ENCODE measurements around the gene ARHGAP10. TPM values are rescaled to one million over a fixed set of nuclear protein-coding genes. Genes with fewer than 3 reads are reported as not detected.
"Not testable (repeated sequence)": the region's sequence is repeated elsewhere in the genome, so short reads cannot be mapped to it uniquely, and the experiment has no call there.

ARHGAP10 gene
- total RNA-seq, 2 experiments from 2014 or later = 7.1 to 8.0 TPM

GRCh38 chr4:148000038-148000437, 268.1 kb downstream of the ARHGAP10 start:
- H3K27me3 Mint-ChIP-seq; DNase-seq; POLR2A ChIA-PET; H3K4me1 Mint-ChIP-seq (ENCODE audit: low read depth); H3K4me3 Mint-ChIP-seq; intact Hi-C loops (cut with micrococcal nuclease); H3K27ac Mint-ChIP-seq: not testable (repeated sequence)
- CTCF ChIA-PET = interaction anchor here (0.6 kb wide), 1 partner anchor 1915 kb away, joined by 3 read pairs; no protein-coding TSS in a partner anchor
- peaks cover 15% of the 10 kb centered on the region for H3K9me3 Mint-ChIP-seq
- peaks cover 12% of the 10 kb centered on the region for H3K36me3 Mint-ChIP-seq

GRCh38 chr4:148004228-148004857, 272.5 kb downstream of the ARHGAP10 start:
- no peak overlapping the region for H3K27ac Mint-ChIP-seq
- no peaks in the 10 kb centered on the region for H3K27me3 Mint-ChIP-seq
- no peak overlapping the region for H3K4me3 Mint-ChIP-seq
- peaks cover 10% of the 10 kb centered on the region for H3K36me3 Mint-ChIP-seq
- peaks cover 14% of the 10 kb centered on the region for H3K9me3 Mint-ChIP-seq
- H3K4me1 Mint-ChIP-seq (ENCODE audit: low read depth) = peaks cover 7% of the 10 kb centered on the region
- intact Hi-C loops (cut with micrococcal nuclease) = no loop called here
- DNase-seq = no peak
- CTCF ChIA-PET = interaction anchor here (0.7 kb wide), 1 partner anchor 1757 kb away, joined by 3 read pairs; no protein-coding TSS in a partner anchor
- POLR2A ChIA-PET = no interaction called here

- ChIA-PET POLR2A (no interaction called here), CTCF (no interaction called here)
- intact Hi-C loops (cut with micrococcal nuclease) = no loop called here
- H3K4me3 Mint-ChIP-seq = no peak overlapping the region
- peaks cover 2% of the 10 kb centered on the region for H3K36me3 Mint-ChIP-seq
- DNase-seq = no peak
- H3K9me3 Mint-ChIP-seq = peaks cover 2% of the 10 kb centered on the region
- H3K4me1 Mint-ChIP-seq (ENCODE audit: low read depth) = peaks cover 7% of the 10 kb centered on the region
- H3K27me3 Mint-ChIP-seq = no peaks in the 10 kb centered on the region
- H3K27ac Mint-ChIP-seq = no peak overlapping the region
Measured at GRCh38 chr4:148006001-148006400, 274.1 kb downstream of the ARHGAP10 start.

- H3K9me3 Mint-ChIP-seq = peaks cover 5% of the 10 kb centered on the region
- no peak overlapping the region for H3K4me3 Mint-ChIP-seq
- no peak overlapping the region for H3K27ac Mint-ChIP-seq
- H3K4me1 Mint-ChIP-seq (ENCODE audit: low read depth) = peaks cover 7% of the 10 kb centered on the region
- peaks cover 3% of the 10 kb centered on the region for H3K36me3 Mint-ChIP-seq
- H3K27me3 Mint-ChIP-seq = no peaks in the 10 kb centered on the region
- no peak for DNase-seq
- ChIA-PET POLR2A (no interaction called here), CTCF (interaction anchor here (2.0 kb wide), 1 partner anchor 23 kb away, joined by 5 read pairs; no protein-coding TSS in a partner anchor)
- intact Hi-C loops (cut with micrococcal nuclease) = no loop called here
Measured at GRCh38 chr4:148007314-148007760, 275.4 kb downstream of the ARHGAP10 start.

- intact Hi-C loops (cut with micrococcal nuclease) = no loop called here
- no peaks in the 10 kb centered on the region for H3K27me3 Mint-ChIP-seq
- H3K4me3 Mint-ChIP-seq = no peak overlapping the region
- H3K27ac Mint-ChIP-seq = no peak overlapping the region
- H3K4me1 Mint-ChIP-seq (ENCODE audit: low read depth) = peaks cover 7% of the 10 kb centered on the region
- peaks cover 3% of the 10 kb centered on the region for H3K36me3 Mint-ChIP-seq
- ChIA-PET POLR2A (no interaction called here), CTCF (interaction anchor here (2.0 kb wide), 1 partner anchor 24 kb away, joined by 5 read pairs; no protein-coding TSS in a partner anchor)
- no peak for DNase-seq
- H3K9me3 Mint-ChIP-seq = peaks cover 5% of the 10 kb centered on the region
Measured at GRCh38 chr4:148007792-148008191, 275.9 kb downstream of the ARHGAP10 start.

- H3K9me3 Mint-ChIP-seq = peaks cover 5% of the 10 kb centered on the region
- DNase-seq = no peak
- POLR2A ChIA-PET = no interaction called here
- no peak overlapping the region for H3K27ac Mint-ChIP-seq
- CTCF ChIA-PET = no interaction called here
- H3K36me3 Mint-ChIP-seq = peaks cover 2% of the 10 kb centered on the region
- H3K4me1 Mint-ChIP-seq (ENCODE audit: low read depth) = no peaks in the 10 kb centered on the region
- no peak overlapping the region for H3K4me3 Mint-ChIP-seq
- no peaks in the 10 kb centered on the region for H3K27me3 Mint-ChIP-seq
- intact Hi-C loops (cut with micrococcal nuclease) = no loop called here
Measured at GRCh38 chr4:148015058-148015457, 283.2 kb downstream of the ARHGAP10 start.

- POLR2A ChIA-PET = no interaction called here
- Mint-ChIP-seq H3K4me3 (no peak overlapping the region), H3K27me3 (no peaks in the 10 kb centered on the region), H3K9me3 (peaks cover 5% of the 10 kb centered on the region), H3K36me3 (peaks cover 2% of the 10 kb centered on the region), H3K27ac (no peak overlapping the region), H3K4me1 (ENCODE audit: low read depth) (no peaks in the 10 kb centered on the region)
- no peak for DNase-seq
- intact Hi-C loops (cut with micrococcal nuclease) = no loop called here
- CTCF ChIA-PET = no interaction called here
Measured at GRCh38 chr4:148015468-148015867, 283.6 kb downstream of the ARHGAP10 start.

GRCh38 chr4:148016063-148016637, 284.3 kb downstream of the ARHGAP10 start:
- H3K9me3 Mint-ChIP-seq = peaks cover 3% of the 10 kb centered on the region
- intact Hi-C loops (cut with micrococcal nuclease) = no loop called here
- no peak for DNase-seq
- H3K4me3 Mint-ChIP-seq = no peak overlapping the region
- H3K27me3 Mint-ChIP-seq = no peaks in the 10 kb centered on the region
- ChIA-PET POLR2A (no interaction called here), CTCF (no interaction called here)
- no peaks in the 10 kb centered on the region for H3K4me1 Mint-ChIP-seq (ENCODE audit: low read depth)
- H3K27ac Mint-ChIP-seq = no peak overlapping the region
- H3K36me3 Mint-ChIP-seq = peaks cover 2% of the 10 kb centered on the region

GRCh38 chr4:148017801-148018200, 285.9 kb downstream of the ARHGAP10 start:
- H3K27ac Mint-ChIP-seq = no peak overlapping the region
- CTCF ChIA-PET = no interaction called here
- no peaks in the 10 kb centered on the region for H3K4me1 Mint-ChIP-seq (ENCODE audit: low read depth)
- intact Hi-C loops (cut with micrococcal nuclease) = no loop called here
- no peak overlapping the region for H3K4me3 Mint-ChIP-seq
- POLR2A ChIA-PET = no interaction called here
- no peaks in the 10 kb centered on the region for H3K27me3 Mint-ChIP-seq
- DNase-seq = no peak
- no peaks in the 10 kb centered on the region for H3K9me3 Mint-ChIP-seq
- no peaks in the 10 kb centered on the region for H3K36me3 Mint-ChIP-seq

- POLR2A ChIA-PET = no interaction called here
- H3K36me3 Mint-ChIP-seq = no peaks in the 10 kb centered on the region
- H3K4me3 Mint-ChIP-seq = no peak overlapping the region
- intact Hi-C loops (cut with micrococcal nuclease) = no loop called here
- no peak overlapping the region for H3K27ac Mint-ChIP-seq
- no peak for DNase-seq
- CTCF ChIA-PET = interaction anchor here (0.7 to 1.4 kb wide), 3 partner anchors 19 to 39 kb away, joined by 3 to 8 read pairs (median 3); no protein-coding TSS in a partner anchor
- no peaks in the 10 kb centered on the region for H3K27me3 Mint-ChIP-seq
- H3K9me3 Mint-ChIP-seq = no peaks in the 10 kb centered on the region
- no peaks in the 10 kb centered on the region for H3K4me1 Mint-ChIP-seq (ENCODE audit: low read depth)
Measured at GRCh38 chr4:148021686-148022085, 289.8 kb downstream of the ARHGAP10 start.

GRCh38 chr4:148022975-148023374, 291.1 kb downstream of the ARHGAP10 start:
- no peak overlapping the region for H3K4me3 Mint-ChIP-seq
- H3K9me3 Mint-ChIP-seq = peaks cover under 1% of the 10 kb centered on the region
- H3K4me1 Mint-ChIP-seq (ENCODE audit: low read depth) = no peaks in the 10 kb centered on the region
- H3K27ac Mint-ChIP-seq = no peak overlapping the region
- H3K36me3 Mint-ChIP-seq = peaks cover 6% of the 10 kb centered on the region
- intact Hi-C loops (cut with micrococcal nuclease) = no loop called here
- CTCF ChIA-PET = interaction anchor here (1.3 to 1.4 kb wide), 2 partner anchors 40 to 98 kb away, joined by 3 to 8 read pairs; no protein-coding TSS in a partner anchor
- POLR2A ChIA-PET = no interaction called here
- H3K27me3 Mint-ChIP-seq = no peaks in the 10 kb centered on the region
- no peak for DNase-seq

GRCh38 chr4:148023512-148024181, 291.8 kb downstream of the ARHGAP10 start:
- no peak for DNase-seq
- CTCF ChIA-PET = interaction anchor here (1.3 kb wide), 1 partner anchor 98 kb away, joined by 3 read pairs; no protein-coding TSS in a partner anchor
- Mint-ChIP-seq H3K27ac (no peak overlapping the region), H3K4me1 (ENCODE audit: low read depth) (no peaks in the 10 kb centered on the region), H3K27me3 (no peaks in the 10 kb centered on the region), H3K9me3 (peaks cover 6% of the 10 kb centered on the region), H3K4me3 (no peak overlapping the region), H3K36me3 (peaks cover 6% of the 10 kb centered on the region)
- POLR2A ChIA-PET = no interaction called here
- intact Hi-C loops (cut with micrococcal nuclease) = no loop called here
